GM12892 (cell line): ENCODE data around the gene PLXNB2. TPM values are rescaled to one million over a fixed set of nuclear protein-coding genes. Genes with fewer than 3 reads are reported as not detected.

ENCODE experiments used
- DNase-seq: peaks from one replicate; pipeline ENCODE4 v3.0.0; 2011; ENCODE audit not compliant: insufficient read length
- FAIRE-seq: peaks from 2 replicates; lab custom pipeline; 2011; peaks lifted over from hg19 to GRCh38; lab: Jason Lieb, UNC
- POLR2A ChIP-seq: IDR thresholded peaks from 2 replicates; pipeline ENCODE4 v1.6.1; 2011; ENCODE audit warnings: low read depth, low read length, control low read depth
- POLR2AphosphoS5 ChIP-seq: IDR thresholded peaks from 2 replicates; pipeline ENCODE4 v1.6.1; 2011; ENCODE audit warnings: low read depth, low read length, control low read depth
- TAF1 ChIP-seq: IDR thresholded peaks from 2 replicates; pipeline ENCODE4 v1.6.1; 2011; ENCODE audit warnings: low read depth, mild to moderate bottlenecking, control low read depth, low read length, borderline replicate concordance
- polyA plus RNA-seq: library from polyadenylated mRNA; unstranded; fragments of >200 nt; gene quantifications from one replicate; pipeline ENCODE4 v1.2.1, GENCODE V29; 2012; ENCODE audit warnings: missing spikeins, inconsistent platforms; ENCODE audit not compliant: missing spikeins

Gene PLXNB2
- polyA plus RNA-seq, result 32.5 TPM

GRCh38 chr22:50306753-50307749, at the start of gene PLXNB2:
Gene PLXNB2 (minus strand): TSS chr22:50307646. CDS start chr22:50290584, 17,062 bp downstream.
- TF ChIP-seq TAF1, result peak; percentile 41; the same call in 1 of the 2 replicates
- peak; percentile 46; the same call in 1 of the 2 replicates for TF ChIP-seq POLR2A
- no peak for TF ChIP-seq POLR2AphosphoS5
- peak; percentile 86 for DNase-seq
- FAIRE-seq, result peak; percentile 74

- FAIRE-seq (no peak), DNase-seq (no peak)
- no peak for TF ChIP-seq POLR2AphosphoS5
- TF ChIP-seq TAF1, result no peak
- TF ChIP-seq POLR2A, result no peak
These were observed 49.8 kb upstream of the PLXNB2 start for GRCh38 chr22:50357222-50357621.

GRCh38 chr22:50356186-50356585, 48.7 kb upstream of the PLXNB2 start:
- TF ChIP-seq POLR2AphosphoS5 (no peak), POLR2A (no peak), TAF1 (no peak)
- DNase-seq (no peak), FAIRE-seq (no peak)

GRCh38 chr22:50348058-50348457, 40.6 kb upstream of the PLXNB2 start:
- TF ChIP-seq POLR2AphosphoS5, result no peak
- TF ChIP-seq POLR2A, result no peak
- TF ChIP-seq TAF1, result no peak

GRCh38 chr22:50347157-50347556, 39.7 kb upstream of the PLXNB2 start:
- TF ChIP-seq POLR2A (no peak), TAF1 (no peak), POLR2AphosphoS5 (no peak)
- no peak for DNase-seq
- no peak for FAIRE-seq

More at GRCh38 chr22:50348058-50348457, 40.6 kb upstream of the PLXNB2 start:
- DNase-seq (no peak), FAIRE-seq (no peak)

GRCh38 chr22:50346470-50346869, 39.0 kb upstream of the PLXNB2 start:
- no peak for TF ChIP-seq POLR2A
- no peak for TF ChIP-seq TAF1
- no peak for TF ChIP-seq POLR2AphosphoS5
- FAIRE-seq (no peak), DNase-seq (no peak)

GRCh38 chr22:50343541-50343935, 36.1 kb upstream of the PLXNB2 start:
- DNase-seq, result no peak
- no peak for FAIRE-seq
- TF ChIP-seq POLR2A (no peak), POLR2AphosphoS5 (no peak), TAF1 (no peak; the same call in 1 of the 2 replicates)

- DNase-seq, result peak; percentile 74
- TF ChIP-seq POLR2AphosphoS5 (peak; percentile 55; the same call in 1 of the 2 replicates), TAF1 (0 out of 2 replicates have a peak, but pooled peaks have one; percentile 40), POLR2A (peak; percentile 72; the same call in 1 of the 2 replicates)
- peak; percentile 86 for FAIRE-seq
These were observed 35.5 kb upstream of the PLXNB2 start, which contains the start of gene PPP6R2 for GRCh38 chr22:50342651-50343540. Gene PPP6R2 (plus strand): TSS chr22:50343327. CDS start chr22:50393909, 50,582 bp downstream.

- peak; percentile 50 for FAIRE-seq
- TF ChIP-seq TAF1 (no peak), POLR2A (no peak), POLR2AphosphoS5 (no peak)
- DNase-seq, result peak; percentile 63
These were observed 34.7 kb upstream of the PLXNB2 start for GRCh38 chr22:50341977-50342650.

GRCh38 chr22:50339945-50340879, 32.8 kb upstream of the PLXNB2 start:
- DNase-seq (no peak), FAIRE-seq (peak; percentile 94)
- TF ChIP-seq POLR2A (no peak), POLR2AphosphoS5 (no peak), TAF1 (no peak)
